Tibial nerve (tissue), 4 donors: ENCODE data around the gene ASB12. TPM values are rescaled to one million over a fixed set of nuclear protein-coding genes. Genes with fewer than 3 reads are reported as not detected.

Experiments used
- DNase-seq, 2 donors: peaks; one replicate each; pipeline ENCODE4 v3.0.0-alpha.2; 2019; ENCODE audit warnings: low spot score in 2 of 2
- H3K27ac ChIP-seq, 4 donors: fragments of 200-600 bp; sonication (generic) in 3 of 4; one replicate each; pipeline ENCODE4 v1.5.1; 2017 to 2019; ENCODE audit warnings: mild to moderate bottlenecking in 1 of 4
- H3K27me3 ChIP-seq, 2 donors: fragments of 200-600 bp; sonication (generic) in 1 of 2; one replicate each; pipeline versions ENCODE4 v1.5.1 to v1.6.0; 2017 to 2019
- H3K36me3 ChIP-seq, 3 donors: fragments of 200-600 bp; sonication (generic); one replicate each; pipeline ENCODE4 v1.5.1; 2018 to 2019
- H3K4me1 ChIP-seq, 4 donors: fragments of 200-600 bp; sonication (generic) in 3 of 4; one replicate each; pipeline ENCODE4 v1.5.1; 2017 to 2019
- H3K4me3 ChIP-seq, 4 donors: fragments of 200-600 bp; sonication (generic) in 3 of 4; one replicate each; pipeline ENCODE4 v1.5.1; 2017 to 2019; ENCODE audit warnings: mild to moderate bottlenecking in 1 of 4, moderate library complexity in 1 of 4
- H3K9me3 ChIP-seq, 4 donors: fragments of 200-600 bp; sonication (generic) in 3 of 4; one replicate each; pipeline ENCODE4 v1.5.1; 2017 to 2019
- CTCF ChIP-seq, 5 experiments: fragments of 200-600 bp in 3 of 5; fragments of 450-650 bp in 2 of 5; sonication (generic) in 3 of 5; IDR thresholded peaks; one replicate each; pipeline ENCODE4 v1.5.1; 2016 to 2019; ENCODE audit warnings: antibody characterized with exemption in 5 of 5, mild to moderate bottlenecking in 3 of 5, moderate library complexity in 2 of 5
- EP300 ChIP-seq, 2 donors: sonication (generic); formaldehyde crosslinking; IDR thresholded peaks; one replicate each; pipeline ENCODE4 v1.6.1; 2017; ENCODE audit warnings: antibody characterized with exemption in 2 of 2, mild to moderate bottlenecking in 1 of 2
- POLR2A ChIP-seq, 2 donors: fragments of 450-650 bp; IDR thresholded peaks; one replicate each; pipeline ENCODE4 v1.6.1; 2017; ENCODE audit warnings: antibody characterized with exemption in 2 of 2, mild to moderate bottlenecking in 2 of 2, moderate library complexity in 2 of 2
- WGBS, 2 donors: methylation state at CpG; one replicate each; pipeline ENCODE4 v1.1.5; 2018; 5-methylcytosine and 5-hydroxymethylcytosine counted together
- small RNA-seq: library from RNA; depleted of rRNA; stranded (forward); fragments of <200 nt; gene quantifications from one replicate; pipeline ENCODE3, GENCODE V24; 2016
- total RNA-seq, 4 donors: library from RNA; depleted of rRNA; stranded (reverse); fragments of >200 nt; gene quantifications; one replicate each; pipeline ENCODE4 v1.1.0, GENCODE V29; 2016

Gene ASB12
- total RNA-seq, 4 donors from 2014 or later = 0.84 TPM; not detected in 3

GRCh38 chrX:64187762-64188150 lies 42.7 kb downstream of the ASB12 start:
- Histone ChIP-seq H3K36me3 (peaks cover 0 to 42% (median 0%) of the 10 kb centered on the region in 3 donors), H3K4me1 (no peaks in the 10 kb centered on the region), H3K27ac (no peak overlapping the region), H3K4me3 (no peak overlapping the region), H3K27me3 (no peaks in the 10 kb centered on the region), H3K9me3 (no peaks in the 10 kb centered on the region)
- no peak for DNase-seq
- TF ChIP-seq EP300 (IDR thresholded peaks at IDR 0.05) = no peak
- TF ChIP-seq POLR2A (IDR thresholded peaks at IDR 0.05) = no peak
- no peak for TF ChIP-seq CTCF (IDR thresholded peaks at IDR 0.05)

- WGBS, 2 donors = 100% methylated on average over 1 of the region's 1 CpG; no CpG with 5 or more reads in 1 of the 2 donors
- H3K4me3 ChIP-seq = no peak overlapping the region
- H3K9me3 ChIP-seq = no peaks in the 10 kb centered on the region
- H3K27me3 ChIP-seq = no peaks in the 10 kb centered on the region
- no peak for DNase-seq
- H3K4me1 ChIP-seq = no peaks in the 10 kb centered on the region
- H3K36me3 ChIP-seq = peaks cover 0 to 36% (median 0%) of the 10 kb centered on the region in 3 donors
- TF ChIP-seq POLR2A (IDR thresholded peaks at IDR 0.05) (no peak), CTCF (IDR thresholded peaks at IDR 0.05) (no peak), EP300 (IDR thresholded peaks at IDR 0.05) (no peak)
- H3K27ac ChIP-seq = no peak overlapping the region
Observed at GRCh38 chrX:64186974-64187761, 43.2 kb downstream of the ASB12 start.

GRCh38 chrX:64184396-64184795 lies 46.0 kb downstream of the ASB12 start:
- Histone ChIP-seq H3K27me3 (no peaks in the 10 kb centered on the region), H3K9me3 (no peaks in the 10 kb centered on the region), H3K4me1 (no peaks in the 10 kb centered on the region), H3K36me3 (peaks cover 0 to 12% (median 0%) of the 10 kb centered on the region in 3 donors), H3K27ac (no peak overlapping the region), H3K4me3 (no peak overlapping the region)
- WGBS, 2 donors = 54% methylated on average over 2 of the region's 2 CpGs; no CpG with 5 or more reads in 1 of the 2 donors
- TF ChIP-seq EP300 (IDR thresholded peaks at IDR 0.05) (no peak), CTCF (IDR thresholded peaks at IDR 0.05) (no peak), POLR2A (IDR thresholded peaks at IDR 0.05) (no peak)
- no peak for DNase-seq

GRCh38 chrX:64182208-64182607 lies 48.2 kb downstream of the ASB12 start:
- WGBS, 2 donors = 50 to 63% methylated on average over 2 of the region's 2 CpGs
- Histone ChIP-seq H3K4me1 (no peaks in the 10 kb centered on the region), H3K9me3 (no peaks in the 10 kb centered on the region), H3K27ac (no peak overlapping the region), H3K36me3 (no peaks in the 10 kb centered on the region), H3K27me3 (no peaks in the 10 kb centered on the region), H3K4me3 (no peak overlapping the region)
- no peak for DNase-seq
- TF ChIP-seq EP300 (IDR thresholded peaks at IDR 0.05) = no peak
- TF ChIP-seq CTCF (IDR thresholded peaks at IDR 0.05) = no peak
- TF ChIP-seq POLR2A (IDR thresholded peaks at IDR 0.05) = no peak

- H3K36me3 ChIP-seq = no peaks in the 10 kb centered on the region
- no peaks in the 10 kb centered on the region for H3K9me3 ChIP-seq
- H3K27ac ChIP-seq = no peak overlapping the region
- H3K4me3 ChIP-seq = no peak overlapping the region
- no peaks in the 10 kb centered on the region for H3K4me1 ChIP-seq
- DNase-seq = no peak
- H3K27me3 ChIP-seq = no peaks in the 10 kb centered on the region
- TF ChIP-seq EP300 (IDR thresholded peaks at IDR 0.05) = no peak
- TF ChIP-seq POLR2A (IDR thresholded peaks at IDR 0.05) = no peak
- no peak for TF ChIP-seq CTCF (IDR thresholded peaks at IDR 0.05)
Observed at GRCh38 chrX:64176876-64177275, 53.5 kb downstream of the ASB12 start.

Small RNAs within 50 kb of the gene (small RNA-seq; reads per million reads assigned to genes)
- gene RN7SL799P = not detected

Other genes starting within 250 kb of the ASB12 start
- gene AMER1, start 24.9 kb downstream of the ASB12 start, total RNA-seq = 10 to 100 TPM in 1 of 4 donors, 1 to 10 TPM in 3; 4.5 to 10.9 (median 6.5) TPM
- gene MTMR8, start 164.8 kb upstream of the ASB12 start, total RNA-seq = 1 to 10 TPM; 1.4 to 4.8 (median 2.7) TPM